Measurements from ENCODE around the gene ATR. TPM values are rescaled to one million over a fixed set of nuclear protein-coding genes. Genes with fewer than 3 reads are reported as not detected.

ATR gene
- total RNA-seq, 1 experiment from 2014 or later = 33.3 TPM

DNA sequence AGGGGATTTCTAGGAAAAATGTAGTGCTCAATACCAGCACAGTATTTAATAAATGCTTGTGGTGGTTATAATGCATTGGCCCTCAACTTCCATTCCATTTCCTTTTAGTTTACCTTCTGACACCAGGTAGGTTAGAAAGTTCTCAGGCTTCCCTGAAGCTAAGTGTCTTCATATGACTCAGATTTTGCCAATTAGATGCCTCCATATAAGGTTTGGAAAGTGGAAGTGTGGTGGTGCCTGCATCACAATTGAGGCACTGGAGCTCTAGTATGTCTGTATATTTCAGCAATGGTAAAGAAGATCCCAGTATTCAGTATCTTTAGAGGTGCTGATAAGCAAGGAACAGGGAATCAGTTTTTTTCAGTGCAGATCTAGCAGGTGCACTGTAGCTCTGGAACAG is 149.0 kb downstream of the ATR start:
- CTCF ChIA-PET = interaction anchor here (0.5 kb wide), 1 partner anchor 640 kb away, joined by 4 read pairs; no protein-coding TSS in a partner anchor
- Histone ChIP-seq H2AFZ (no peak overlapping the region), H3F3A (ENCODE audit: insufficient read depth, low read depth) (peaks cover under 1% of the 10 kb centered on the region; the same call in 1 of the 2 replicates), H3K4me3 (no peak overlapping the region), H3K9me3 (ENCODE audit: insufficient read depth, low read depth) (no peaks in the 10 kb centered on the region), H3K4me1 (replicated peaks; ENCODE audit: insufficient read depth) (peaks cover 10% of the 10 kb centered on the region; the same call in 1 of the 2 replicates), H3K27me3 (ENCODE audit: insufficient read depth, low read depth) (no peaks in the 10 kb centered on the region), H3K9me2 (ENCODE audit: insufficient read depth) (no peaks in the 10 kb centered on the region), H3K4me2 (no peak overlapping the region), H3K27ac (no peak overlapping the region), H3K79me2 (ENCODE audit: low read depth) (peaks cover 6% of the 10 kb centered on the region; the same call in 1 of the 2 replicates), H4K20me1 (ENCODE audit: insufficient read depth) (no peaks in the 10 kb centered on the region; the same call in 1 of the 2 replicates), H3K36me3 (ENCODE audit: low read depth) (no peaks in the 10 kb centered on the region)
- intact Hi-C loops (cut with micrococcal nuclease; ENCODE audit: unreplicated experiment) = no loop called here
- POLR2A ChIA-PET (ENCODE audit: unreplicated experiment) = no interaction called here
- DNase-seq = no peak
- TF ChIP-seq, protein P1, sequence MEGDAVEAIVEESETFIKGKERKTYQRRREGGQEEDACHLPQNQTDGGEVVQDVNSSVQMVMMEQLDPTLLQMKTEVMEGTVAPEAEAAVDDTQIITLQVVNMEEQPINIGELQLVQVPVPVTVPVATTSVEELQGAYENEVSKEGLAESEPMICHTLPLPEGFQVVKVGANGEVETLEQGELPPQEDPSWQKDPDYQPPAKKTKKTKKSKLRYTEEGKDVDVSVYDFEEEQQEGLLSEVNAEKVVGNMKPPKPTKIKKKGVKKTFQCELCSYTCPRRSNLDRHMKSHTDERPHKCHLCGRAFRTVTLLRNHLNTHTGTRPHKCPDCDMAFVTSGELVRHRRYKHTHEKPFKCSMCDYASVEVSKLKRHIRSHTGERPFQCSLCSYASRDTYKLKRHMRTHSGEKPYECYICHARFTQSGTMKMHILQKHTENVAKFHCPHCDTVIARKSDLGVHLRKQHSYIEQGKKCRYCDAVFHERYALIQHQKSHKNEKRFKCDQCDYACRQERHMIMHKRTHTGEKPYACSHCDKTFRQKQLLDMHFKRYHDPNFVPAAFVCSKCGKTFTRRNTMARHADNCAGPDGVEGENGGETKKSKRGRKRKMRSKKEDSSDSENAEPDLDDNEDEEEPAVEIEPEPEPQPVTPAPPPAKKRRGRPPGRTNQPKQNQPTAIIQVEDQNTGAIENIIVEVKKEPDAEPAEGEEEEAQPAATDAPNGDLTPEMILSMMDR (conservative IDR thresholded peaks at IDR 0.05) = no peak
- no peak for TF ChIP-seq EZH2 (IDR thresholded peaks at IDR 0.05; ENCODE audit: low read depth)
- TSS peak; percentile 12 for BruUV-seq (replicated peaks)

DNA sequence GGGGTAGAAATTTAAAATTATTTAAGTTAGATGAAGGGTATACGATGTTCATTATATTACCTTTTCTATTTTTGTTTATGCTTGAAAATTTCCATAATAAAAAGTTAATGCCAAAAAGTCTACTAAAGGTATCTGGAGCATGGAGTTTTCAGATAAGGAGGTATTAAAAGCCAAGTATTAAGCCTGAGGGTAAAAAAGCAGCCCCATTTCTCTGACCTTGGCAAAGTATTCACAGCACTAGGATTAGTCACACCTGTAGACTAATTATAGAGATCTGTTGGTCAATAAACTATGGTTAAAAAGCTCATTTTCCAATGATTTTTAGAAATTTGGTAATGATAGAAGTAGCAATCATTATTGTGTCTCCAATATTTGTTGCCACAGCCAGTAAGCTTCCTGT is 153.8 kb downstream of the ATR start:
- Histone ChIP-seq H3K9me3 (ENCODE audit: insufficient read depth, low read depth) (no peaks in the 10 kb centered on the region), H3K27ac (no peak overlapping the region), H4K20me1 (ENCODE audit: insufficient read depth) (no peaks in the 10 kb centered on the region; the same call in 1 of the 2 replicates), H3K4me3 (no peak overlapping the region), H3K4me1 (replicated peaks; ENCODE audit: insufficient read depth) (peaks cover 15% of the 10 kb centered on the region; the same call in 1 of the 2 replicates), H3K4me2 (no peak overlapping the region; the same call in 1 of the 2 replicates), H3K27me3 (ENCODE audit: insufficient read depth, low read depth) (no peaks in the 10 kb centered on the region), H3F3A (ENCODE audit: insufficient read depth, low read depth) (no peaks in the 10 kb centered on the region), H3K79me2 (ENCODE audit: low read depth) (no peaks in the 10 kb centered on the region), H3K36me3 (ENCODE audit: low read depth) (peaks cover 7% of the 10 kb centered on the region; the same call in 1 of the 2 replicates), H2AFZ (no peak overlapping the region), H3K9me2 (ENCODE audit: insufficient read depth) (no peaks in the 10 kb centered on the region)
- intact Hi-C loops (cut with micrococcal nuclease; ENCODE audit: unreplicated experiment) = no loop called here
- TF ChIP-seq, protein P1 (conservative IDR thresholded peaks at IDR 0.05) = no peak
- no peak for TF ChIP-seq EZH2 (IDR thresholded peaks at IDR 0.05; ENCODE audit: low read depth)
- CTCF ChIA-PET = no interaction called here
- POLR2A ChIA-PET (ENCODE audit: unreplicated experiment) = interaction anchor here (0.6 kb wide), 1 partner anchor 68 kb away, joined by 4 read pairs; no protein-coding TSS in a partner anchor
- peak in 1 of 2 experiments; percentile 58 for DNase-seq
- no TSS peak for BruUV-seq (replicated peaks)

DNA sequence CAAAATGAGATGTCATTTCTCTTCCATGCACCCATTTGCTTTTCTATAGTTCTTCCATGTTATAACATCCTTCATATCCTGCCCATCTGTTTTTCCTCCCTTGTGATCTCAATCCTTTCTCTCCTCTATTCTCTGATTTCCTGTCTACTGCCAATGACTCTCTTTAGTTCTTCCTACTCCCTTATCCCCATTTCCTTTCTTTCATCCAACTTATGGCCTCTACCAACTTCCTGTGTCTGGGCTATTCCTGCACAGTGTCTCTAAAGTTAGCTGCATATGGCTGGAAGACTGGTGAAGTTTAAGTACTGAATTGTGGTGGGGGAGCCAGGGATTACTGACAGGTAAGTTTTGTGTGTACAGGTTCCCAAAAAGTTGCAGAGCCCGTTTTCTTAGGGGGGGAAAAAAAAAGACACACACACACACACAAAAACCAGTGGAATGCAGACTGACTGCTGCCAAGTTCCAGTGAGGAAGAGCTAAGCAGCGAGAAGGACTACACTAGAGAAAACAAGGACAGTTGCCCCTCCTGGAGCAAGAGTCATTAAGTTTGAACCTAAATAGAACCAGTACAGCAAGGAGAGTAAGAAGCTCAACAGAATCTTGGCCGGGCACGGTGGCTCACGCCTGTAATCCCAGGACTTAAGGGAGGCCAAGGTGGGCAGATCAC is 159.5 kb downstream of the ATR start:
- no peak for TF ChIP-seq EZH2 (IDR thresholded peaks at IDR 0.05; ENCODE audit: low read depth)
- CTCF ChIA-PET = no interaction called here
- BruUV-seq (replicated peaks) = no TSS peak
- Histone ChIP-seq H3K79me2 (ENCODE audit: low read depth) (no peaks in the 10 kb centered on the region), H3K9me3 (ENCODE audit: insufficient read depth, low read depth) (no peaks in the 10 kb centered on the region), H3K27ac (no peak overlapping the region), H3K4me3 (no peak overlapping the region), H3K27me3 (ENCODE audit: insufficient read depth, low read depth) (no peaks in the 10 kb centered on the region), H4K20me1 (ENCODE audit: insufficient read depth) (no peaks in the 10 kb centered on the region), H3K4me1 (replicated peaks; ENCODE audit: insufficient read depth) (no peaks in the 10 kb centered on the region), H3K4me2 (no peak overlapping the region), H3F3A (ENCODE audit: insufficient read depth, low read depth) (no peaks in the 10 kb centered on the region), H3K9me2 (ENCODE audit: insufficient read depth) (no peaks in the 10 kb centered on the region), H2AFZ (no peak overlapping the region), H3K36me3 (ENCODE audit: low read depth) (peaks cover 20% of the 10 kb centered on the region)
- intact Hi-C loops (cut with micrococcal nuclease; ENCODE audit: unreplicated experiment) = no loop called here
- DNase-seq = no peak
- POLR2A ChIA-PET (ENCODE audit: unreplicated experiment) = no interaction called here

All from PC-9 (cell line).